NCI-H526 (cell line): ENCODE results near the gene MGRN1.
A peak's percentile ranks its signal among the peaks of the same experiment; 100 is the strongest.

Experiments used
- DNase-seq, 2 experiments: peaks; one replicate each; lab custom pipeline; 2025; lab: John Stamatoyannopoulos, UW

MGRN1 gene

GRCh38 chr16:4686497-4687210, 62.0 kb downstream of the MGRN1 start:
- DNase-seq: no peak

GRCh38 chr16:4687416-4687815, 62.8 kb downstream of the MGRN1 start:
- DNase-seq: no peak

- DNase-seq: no peak
Measured at GRCh38 chr16:4687946-4688673, 63.5 kb downstream of the MGRN1 start.

GRCh38 chr16:4688674-4689045, 64.0 kb downstream of the MGRN1 start:
- DNase-seq: no peak

GRCh38 chr16:4689091-4689671, 64.6 kb downstream of the MGRN1 start:
- DNase-seq: no peak

GRCh38 chr16:4689864-4690704, 65.5 kb downstream of the MGRN1 start:
- DNase-seq: no peak

- DNase-seq: no peak
Measured at GRCh38 chr16:4690946-4691665, 66.5 kb downstream of the MGRN1 start.

- DNase-seq: no peak
Measured at GRCh38 chr16:4691666-4692412, 67.2 kb downstream of the MGRN1 start.

GRCh38 chr16:4692460-4693295, 68.1 kb downstream of the MGRN1 start:
- no peak for DNase-seq

- peak; percentile 78 to 95 for DNase-seq
Measured at GRCh38 chr16:4693296-4693955, 68.8 kb downstream of the MGRN1 start, which contains the start of gene NUDT16L1. TSS of gene NUDT16L1 (plus strand) at chr16:4693562. CDS start at chr16:4693727, 165 bp downstream.

- peak in 1 of 2 experiments; percentile 52 for DNase-seq
Measured at GRCh38 chr16:4693956-4694641, 69.5 kb downstream of the MGRN1 start.

GRCh38 chr16:4694642-4695451, 70.2 kb downstream of the MGRN1 start:
- DNase-seq: peak in 1 of 2 experiments; percentile 29

- no peak for DNase-seq
Measured at GRCh38 chr16:4695473-4696171, 71.0 kb downstream of the MGRN1 start.

GRCh38 chr16:4696172-4696904, 71.7 kb downstream of the MGRN1 start:
- no peak for DNase-seq

GRCh38 chr16:4696905-4697847, 72.5 kb downstream of the MGRN1 start:
- DNase-seq: no peak
